ENCODE measurements around the gene MAGI1.

The MAGI1 gene

DNA sequence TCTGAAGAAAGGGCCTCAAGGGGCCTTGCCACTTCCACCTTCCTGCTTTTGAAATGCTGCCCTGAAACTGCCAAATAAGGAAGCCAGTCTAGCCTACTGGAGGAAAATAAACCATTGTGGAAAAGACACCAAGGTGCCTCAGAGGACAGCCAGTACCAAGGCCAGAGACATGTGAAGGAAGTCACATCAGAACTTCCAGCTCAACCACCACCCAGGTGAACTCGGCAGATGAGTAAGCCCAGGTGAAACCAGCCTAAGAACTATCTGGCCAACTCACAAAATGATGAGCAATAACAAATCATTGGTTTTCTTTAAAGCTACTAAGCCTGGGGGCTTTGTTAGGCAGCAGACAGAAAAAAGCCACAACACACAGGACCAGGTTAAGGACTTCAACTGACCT lies 103.0 kb downstream of the MAGI1 start:
- TF ChIP-seq ZNF565 (CRISPR knock-in tag; conservative IDR thresholded peaks at IDR 0.05; ENCODE audit: low read depth), result no peak
- no peak for TF ChIP-seq ZC3H10 (CRISPR knock-in tag; IDR thresholded peaks at IDR 0.05)
- no peak for TF ChIP-seq ZNF8 (CRISPR knock-in tag; IDR thresholded peaks at IDR 0.05)
- TF ChIP-seq, protein P1, sequence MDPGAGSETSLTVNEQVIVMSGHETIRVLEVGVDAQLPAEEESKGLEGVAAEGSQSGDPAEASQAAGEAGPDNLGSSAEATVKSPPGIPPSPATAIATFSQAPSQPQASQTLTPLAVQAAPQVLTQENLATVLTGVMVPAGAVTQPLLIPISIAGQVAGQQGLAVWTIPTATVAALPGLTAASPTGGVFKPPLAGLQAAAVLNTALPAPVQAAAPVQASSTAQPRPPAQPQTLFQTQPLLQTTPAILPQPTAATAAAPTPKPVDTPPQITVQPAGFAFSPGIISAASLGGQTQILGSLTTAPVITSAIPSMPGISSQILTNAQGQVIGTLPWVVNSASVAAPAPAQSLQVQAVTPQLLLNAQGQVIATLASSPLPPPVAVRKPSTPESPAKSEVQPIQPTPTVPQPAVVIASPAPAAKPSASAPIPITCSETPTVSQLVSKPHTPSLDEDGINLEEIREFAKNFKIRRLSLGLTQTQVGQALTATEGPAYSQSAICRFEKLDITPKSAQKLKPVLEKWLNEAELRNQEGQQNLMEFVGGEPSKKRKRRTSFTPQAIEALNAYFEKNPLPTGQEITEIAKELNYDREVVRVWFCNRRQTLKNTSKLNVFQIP (CRISPR knock-in tag; IDR thresholded peaks at IDR 0.05; ENCODE audit: borderline replicate concordance, low read depth), result no peak
- no peak for TF ChIP-seq ZFP30 (CRISPR knock-in tag; IDR thresholded peaks at IDR 0.05)
- no peak for TF ChIP-seq TCF4 (CRISPR knock-in tag; IDR thresholded peaks at IDR 0.05; ENCODE audit: borderline replicate concordance)
- TF ChIP-seq, protein P2, sequence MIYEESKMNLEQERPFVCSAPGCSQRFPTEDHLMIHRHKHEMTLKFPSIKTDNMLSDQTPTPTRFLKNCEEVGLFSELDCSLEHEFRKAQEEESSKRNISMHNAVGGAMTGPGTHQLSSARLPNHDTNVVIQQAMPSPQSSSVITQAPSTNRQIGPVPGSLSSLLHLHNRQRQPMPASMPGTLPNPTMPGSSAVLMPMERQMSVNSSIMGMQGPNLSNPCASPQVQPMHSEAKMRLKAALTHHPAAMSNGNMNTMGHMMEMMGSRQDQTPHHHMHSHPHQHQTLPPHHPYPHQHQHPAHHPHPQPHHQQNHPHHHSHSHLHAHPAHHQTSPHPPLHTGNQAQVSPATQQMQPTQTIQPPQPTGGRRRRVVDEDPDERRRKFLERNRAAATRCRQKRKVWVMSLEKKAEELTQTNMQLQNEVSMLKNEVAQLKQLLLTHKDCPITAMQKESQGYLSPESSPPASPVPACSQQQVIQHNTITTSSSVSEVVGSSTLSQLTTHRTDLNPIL (CRISPR knock-in tag; IDR thresholded peaks at IDR 0.05; ENCODE audit: low read depth), result no peak
- no peak for TF ChIP-seq CSDC2 (CRISPR knock-in tag; IDR thresholded peaks at IDR 0.05)
- no peak for TF ChIP-seq PPARA (CRISPR knock-in tag; IDR thresholded peaks at IDR 0.05; ENCODE audit: borderline replicate concordance)
- no peak for TF ChIP-seq ZFP3 (CRISPR knock-in tag; IDR thresholded peaks at IDR 0.05)
- TF ChIP-seq ESRRG (CRISPR knock-in tag; IDR thresholded peaks at IDR 0.05), result no peak
- no peak for TF ChIP-seq GLIS3 (CRISPR knock-in tag; IDR thresholded peaks at IDR 0.05)
- no peak for ATAC-seq

DNA sequence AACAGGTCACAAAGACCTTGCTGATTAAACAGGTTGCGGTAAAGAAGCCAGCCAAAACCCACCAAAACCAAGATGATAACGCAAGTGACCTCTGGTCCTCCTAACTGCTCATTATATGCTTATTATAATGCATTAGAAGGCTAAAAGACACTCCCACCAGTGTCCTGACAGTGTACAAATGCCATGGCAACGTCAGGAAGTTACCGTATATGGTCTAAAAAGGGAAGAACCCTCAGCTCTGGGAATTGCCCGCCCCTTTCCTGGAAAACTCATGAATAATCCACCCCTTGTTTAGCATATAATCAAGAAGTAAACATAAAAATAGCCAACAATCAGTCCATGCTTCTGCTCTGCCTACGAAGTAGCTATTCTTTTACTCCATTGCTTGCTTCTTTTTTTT lies 108.1 kb downstream of the MAGI1 start:
- ATAC-seq, result no peak
- TF ChIP-seq PPARA (CRISPR knock-in tag; IDR thresholded peaks at IDR 0.05; ENCODE audit: borderline replicate concordance) (no peak), TOX (CRISPR knock-in tag; IDR thresholded peaks at IDR 0.05; ENCODE audit: borderline replicate concordance) (no peak), CSDC2 (CRISPR knock-in tag; IDR thresholded peaks at IDR 0.05) (no peak), ZC3H10 (CRISPR knock-in tag; IDR thresholded peaks at IDR 0.05) (no peak), ZNF8 (CRISPR knock-in tag; IDR thresholded peaks at IDR 0.05) (no peak), OSR1 (CRISPR knock-in tag; IDR thresholded peaks at IDR 0.05) (no peak), RARB (CRISPR knock-in tag; IDR thresholded peaks at IDR 0.05) (no peak), ZFP3 (CRISPR knock-in tag; IDR thresholded peaks at IDR 0.05) (no peak), SNAI2 (CRISPR knock-in tag; IDR thresholded peaks at IDR 0.05) (no peak), ZFP30 (CRISPR knock-in tag; IDR thresholded peaks at IDR 0.05) (no peak), ARNTL (CRISPR knock-in tag; IDR thresholded peaks at IDR 0.05; ENCODE audit: borderline replicate concordance, low read depth) (no peak), ZNF70 (CRISPR knock-in tag; IDR thresholded peaks at IDR 0.05) (no peak), BACH2 (CRISPR knock-in tag; IDR thresholded peaks at IDR 0.05; ENCODE audit: borderline replicate concordance) (no peak)
- TF ChIP-seq, protein P3, sequence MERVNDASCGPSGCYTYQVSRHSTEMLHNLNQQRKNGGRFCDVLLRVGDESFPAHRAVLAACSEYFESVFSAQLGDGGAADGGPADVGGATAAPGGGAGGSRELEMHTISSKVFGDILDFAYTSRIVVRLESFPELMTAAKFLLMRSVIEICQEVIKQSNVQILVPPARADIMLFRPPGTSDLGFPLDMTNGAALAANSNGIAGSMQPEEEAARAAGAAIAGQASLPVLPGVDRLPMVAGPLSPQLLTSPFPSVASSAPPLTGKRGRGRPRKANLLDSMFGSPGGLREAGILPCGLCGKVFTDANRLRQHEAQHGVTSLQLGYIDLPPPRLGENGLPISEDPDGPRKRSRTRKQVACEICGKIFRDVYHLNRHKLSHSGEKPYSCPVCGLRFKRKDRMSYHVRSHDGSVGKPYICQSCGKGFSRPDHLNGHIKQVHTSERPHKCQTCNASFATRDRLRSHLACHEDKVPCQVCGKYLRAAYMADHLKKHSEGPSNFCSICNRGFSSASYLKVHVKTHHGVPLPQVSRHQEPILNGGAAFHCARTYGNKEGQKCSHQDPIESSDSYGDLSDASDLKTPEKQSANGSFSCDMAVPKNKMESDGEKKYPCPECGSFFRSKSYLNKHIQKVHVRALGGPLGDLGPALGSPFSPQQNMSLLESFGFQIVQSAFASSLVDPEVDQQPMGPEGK (CRISPR knock-in tag; IDR thresholded peaks at IDR 0.05; ENCODE audit: borderline replicate concordance), result no peak
- TF ChIP-seq, protein P2 (CRISPR knock-in tag; IDR thresholded peaks at IDR 0.05; ENCODE audit: low read depth), result no peak
- TF ChIP-seq, protein P4, sequence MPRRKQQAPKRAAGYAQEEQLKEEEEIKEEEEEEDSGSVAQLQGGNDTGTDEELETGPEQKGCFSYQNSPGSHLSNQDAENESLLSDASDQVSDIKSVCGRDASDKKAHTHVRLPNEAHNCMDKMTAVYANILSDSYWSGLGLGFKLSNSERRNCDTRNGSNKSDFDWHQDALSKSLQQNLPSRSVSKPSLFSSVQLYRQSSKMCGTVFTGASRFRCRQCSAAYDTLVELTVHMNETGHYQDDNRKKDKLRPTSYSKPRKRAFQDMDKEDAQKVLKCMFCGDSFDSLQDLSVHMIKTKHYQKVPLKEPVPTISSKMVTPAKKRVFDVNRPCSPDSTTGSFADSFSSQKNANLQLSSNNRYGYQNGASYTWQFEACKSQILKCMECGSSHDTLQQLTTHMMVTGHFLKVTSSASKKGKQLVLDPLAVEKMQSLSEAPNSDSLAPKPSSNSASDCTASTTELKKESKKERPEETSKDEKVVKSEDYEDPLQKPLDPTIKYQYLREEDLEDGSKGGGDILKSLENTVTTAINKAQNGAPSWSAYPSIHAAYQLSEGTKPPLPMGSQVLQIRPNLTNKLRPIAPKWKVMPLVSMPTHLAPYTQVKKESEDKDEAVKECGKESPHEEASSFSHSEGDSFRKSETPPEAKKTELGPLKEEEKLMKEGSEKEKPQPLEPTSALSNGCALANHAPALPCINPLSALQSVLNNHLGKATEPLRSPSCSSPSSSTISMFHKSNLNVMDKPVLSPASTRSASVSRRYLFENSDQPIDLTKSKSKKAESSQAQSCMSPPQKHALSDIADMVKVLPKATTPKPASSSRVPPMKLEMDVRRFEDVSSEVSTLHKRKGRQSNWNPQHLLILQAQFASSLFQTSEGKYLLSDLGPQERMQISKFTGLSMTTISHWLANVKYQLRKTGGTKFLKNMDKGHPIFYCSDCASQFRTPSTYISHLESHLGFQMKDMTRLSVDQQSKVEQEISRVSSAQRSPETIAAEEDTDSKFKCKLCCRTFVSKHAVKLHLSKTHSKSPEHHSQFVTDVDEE (CRISPR knock-in tag; IDR thresholded peaks at IDR 0.05), result no peak
- TF ChIP-seq, protein P5, sequence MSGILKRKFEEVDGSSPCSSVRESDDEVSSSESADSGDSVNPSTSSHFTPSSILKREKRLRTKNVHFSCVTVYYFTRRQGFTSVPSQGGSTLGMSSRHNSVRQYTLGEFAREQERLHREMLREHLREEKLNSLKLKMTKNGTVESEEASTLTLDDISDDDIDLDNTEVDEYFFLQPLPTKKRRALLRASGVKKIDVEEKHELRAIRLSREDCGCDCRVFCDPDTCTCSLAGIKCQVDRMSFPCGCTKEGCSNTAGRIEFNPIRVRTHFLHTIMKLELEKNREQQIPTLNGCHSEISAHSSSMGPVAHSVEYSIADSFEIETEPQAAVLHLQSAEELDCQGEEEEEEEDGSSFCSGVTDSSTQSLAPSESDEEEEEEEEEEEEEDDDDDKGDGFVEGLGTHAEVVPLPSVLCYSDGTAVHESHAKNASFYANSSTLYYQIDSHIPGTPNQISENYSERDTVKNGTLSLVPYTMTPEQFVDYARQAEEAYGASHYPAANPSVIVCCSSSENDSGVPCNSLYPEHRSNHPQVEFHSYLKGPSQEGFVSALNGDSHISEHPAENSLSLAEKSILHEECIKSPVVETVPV (CRISPR knock-in tag; IDR thresholded peaks at IDR 0.05), result no peak
- TF ChIP-seq, protein P1 (CRISPR knock-in tag; IDR thresholded peaks at IDR 0.05; ENCODE audit: borderline replicate concordance, low read depth), result no peak
